Astrocyte of the cerebellum (primary cell): ENCODE measurements around the gene MBIP.

Experiments
- DNase-seq: peaks from one replicate; pipeline ENCODE4 v3.0.0-alpha.2; 2011; ENCODE audit warnings: low read depth
- H3K4me3 ChIP-seq: 2 replicates; pipeline ENCODE4 v1.5.1; 2011; ENCODE audit warnings: mild to moderate bottlenecking, low read depth, low read length, moderate library complexity
- in situ Hi-C: cut with HindIII; loops from 2 replicates; pipeline ENCODE4 v1.10.0; 2017; ENCODE audit warnings: low sequenced_read_pairs
- TF ChIP-seq, protein P1 (sequence below): IDR thresholded peaks from 2 replicates; pipeline ENCODE4 v1.5.1; 2012; ENCODE audit warnings: low read length, low read depth, moderate library complexity, mild to moderate bottlenecking; ENCODE audit errors: missing control alignments

The MBIP gene

DNA sequence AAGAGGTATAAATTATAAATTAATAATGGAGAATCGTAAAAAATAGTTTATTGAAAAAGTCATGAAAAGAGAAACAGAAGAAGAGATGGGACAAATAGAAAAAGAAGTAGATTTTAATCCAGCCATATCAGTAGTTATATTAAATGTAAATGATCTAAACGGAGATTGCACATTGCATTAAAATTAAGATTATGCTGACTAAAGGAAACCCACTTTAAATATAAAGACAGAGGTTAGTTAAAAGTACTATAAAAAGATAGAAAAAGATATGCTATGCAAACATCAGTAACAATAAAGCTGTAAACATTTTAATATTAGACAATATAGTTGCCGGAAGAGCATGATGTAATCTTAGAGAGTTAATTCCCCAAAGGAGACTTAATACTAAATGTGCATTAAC lies 5.4 kb upstream of the MBIP start:
- H3K4me3 ChIP-seq: no peak overlapping the region
- in situ Hi-C loops: no loop called here
- TF ChIP-seq, protein P1, sequence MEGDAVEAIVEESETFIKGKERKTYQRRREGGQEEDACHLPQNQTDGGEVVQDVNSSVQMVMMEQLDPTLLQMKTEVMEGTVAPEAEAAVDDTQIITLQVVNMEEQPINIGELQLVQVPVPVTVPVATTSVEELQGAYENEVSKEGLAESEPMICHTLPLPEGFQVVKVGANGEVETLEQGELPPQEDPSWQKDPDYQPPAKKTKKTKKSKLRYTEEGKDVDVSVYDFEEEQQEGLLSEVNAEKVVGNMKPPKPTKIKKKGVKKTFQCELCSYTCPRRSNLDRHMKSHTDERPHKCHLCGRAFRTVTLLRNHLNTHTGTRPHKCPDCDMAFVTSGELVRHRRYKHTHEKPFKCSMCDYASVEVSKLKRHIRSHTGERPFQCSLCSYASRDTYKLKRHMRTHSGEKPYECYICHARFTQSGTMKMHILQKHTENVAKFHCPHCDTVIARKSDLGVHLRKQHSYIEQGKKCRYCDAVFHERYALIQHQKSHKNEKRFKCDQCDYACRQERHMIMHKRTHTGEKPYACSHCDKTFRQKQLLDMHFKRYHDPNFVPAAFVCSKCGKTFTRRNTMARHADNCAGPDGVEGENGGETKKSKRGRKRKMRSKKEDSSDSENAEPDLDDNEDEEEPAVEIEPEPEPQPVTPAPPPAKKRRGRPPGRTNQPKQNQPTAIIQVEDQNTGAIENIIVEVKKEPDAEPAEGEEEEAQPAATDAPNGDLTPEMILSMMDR: no peak
- DNase-seq: no peak

DNA sequence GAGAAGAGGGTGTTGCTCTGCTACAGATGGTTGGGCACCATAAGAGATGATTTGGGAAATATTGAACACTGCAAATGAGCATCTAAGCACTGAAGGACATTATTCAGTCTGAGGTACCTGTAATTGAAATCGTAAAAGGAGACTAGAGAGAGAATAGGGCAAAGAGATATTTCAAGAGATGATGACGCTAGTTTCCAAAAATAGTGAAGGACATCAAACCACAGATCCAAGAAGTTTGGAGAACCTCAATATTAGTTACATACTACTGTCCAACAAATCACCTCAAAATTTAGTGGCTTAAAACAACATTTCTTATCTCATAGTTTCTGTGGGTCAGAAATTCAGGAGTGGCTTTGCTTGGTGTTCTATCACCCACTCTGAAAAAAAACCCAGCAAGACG lies 4.5 kb upstream of the MBIP start:
- TF ChIP-seq, protein P1: no peak
- H3K4me3 ChIP-seq: no peak overlapping the region
- in situ Hi-C loops: no loop called here
- DNase-seq: no peak

DNA sequence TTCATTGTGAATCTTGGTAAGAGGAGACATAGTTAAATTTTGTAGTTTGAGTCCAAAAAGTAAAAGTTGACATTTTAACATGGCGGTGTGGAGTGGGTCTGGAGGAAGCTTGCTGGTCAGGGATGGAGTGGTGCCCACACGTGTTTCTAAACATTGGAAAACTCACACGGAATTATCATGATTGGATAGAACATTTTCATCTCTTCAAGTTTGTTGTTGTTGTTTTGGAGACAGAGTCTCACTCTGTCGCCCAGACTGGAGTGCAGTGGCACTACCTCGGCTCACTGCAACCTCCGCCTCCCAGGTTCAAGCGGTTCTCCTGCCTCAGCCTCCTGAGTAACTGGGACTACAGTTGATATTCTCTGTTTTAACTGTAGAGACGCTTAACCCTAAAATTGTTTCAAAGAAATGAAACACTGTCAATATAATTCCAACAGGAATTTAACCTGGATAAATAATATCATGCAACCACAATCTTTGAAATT lies 502 bp upstream of the MBIP start:
- no peak for DNase-seq
- peak overlapping the region; percentile 91 for H3K4me3 ChIP-seq
- in situ Hi-C loops: no loop called here
- TF ChIP-seq, protein P1: no peak

DNA sequence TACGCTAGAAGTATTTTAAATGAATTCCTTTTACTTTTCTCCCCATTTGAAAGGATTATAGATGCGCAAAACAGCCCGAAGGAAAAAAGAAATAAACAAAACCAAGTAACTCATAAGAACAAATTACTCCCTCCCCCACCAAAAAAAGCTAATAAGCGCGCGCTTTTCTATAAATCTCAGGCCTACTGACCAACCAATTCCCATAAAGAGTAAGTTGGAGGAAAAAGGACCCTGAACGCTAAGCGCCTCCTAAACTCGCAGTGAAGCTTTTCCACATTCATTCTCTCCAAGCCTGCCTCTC lies 588 bp downstream of the MBIP start:
- TF ChIP-seq, protein P1: no peak
- in situ Hi-C loops: no loop called here
- no peak for DNase-seq
- H3K4me3 ChIP-seq: peak overlapping the region; percentile 91

DNA sequence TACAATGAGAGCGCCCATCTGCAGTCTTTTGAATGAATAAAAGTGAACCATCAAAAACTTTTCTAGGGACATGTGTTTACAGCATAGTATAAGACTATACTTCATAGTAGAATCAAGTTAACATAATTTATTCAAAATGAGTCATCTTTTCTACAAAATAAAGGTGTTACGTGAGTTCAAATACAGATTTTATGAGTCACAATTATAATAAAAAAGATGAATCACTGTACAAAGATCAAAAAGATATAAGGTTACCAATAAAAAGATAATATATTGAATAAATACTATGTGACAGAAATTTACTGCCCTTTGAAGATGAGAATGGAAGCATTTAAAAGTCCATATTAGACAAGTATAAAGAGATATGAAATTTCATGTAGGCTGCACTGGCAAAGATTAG lies 2.8 kb downstream of the MBIP start:
- TF ChIP-seq, protein P1: no peak
- H3K4me3 ChIP-seq: no peak overlapping the region
- in situ Hi-C loops: no loop called here
- DNase-seq: no peak

DNA sequence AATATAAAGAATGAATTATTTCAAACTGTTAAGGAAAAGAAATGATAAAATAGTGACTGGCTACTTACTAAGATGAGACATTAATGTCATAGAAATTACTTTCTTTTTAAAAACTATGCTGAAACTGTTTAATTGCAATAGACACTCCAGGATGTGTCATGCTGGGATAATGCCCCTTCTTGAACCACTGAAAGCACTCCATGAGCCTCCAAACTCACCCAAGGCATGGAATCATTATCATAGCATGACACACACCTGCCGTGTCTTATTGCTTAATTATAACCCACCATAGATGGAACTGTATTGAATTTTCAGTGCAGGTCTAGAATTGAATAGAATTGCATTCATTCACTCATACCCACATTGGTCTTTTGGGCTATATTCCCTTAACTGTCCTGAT lies 4.3 kb downstream of the MBIP start:
- in situ Hi-C loops: no loop called here
- no peak overlapping the region for H3K4me3 ChIP-seq
- DNase-seq: no peak
- TF ChIP-seq, protein P1: no peak
